Right atrium auricular region (tissue), 2 donors: ENCODE data around the gene RAB36. TPM values are rescaled to one million over a fixed set of nuclear protein-coding genes. Genes with fewer than 3 reads are reported as not detected.

Experiments
- DNase-seq: peaks from one replicate; pipeline ENCODE4 v3.0.0-alpha.2; 2019; ENCODE audit warnings: low spot score
- H3K27ac ChIP-seq, 2 donors: fragments of 200-600 bp; sonication (generic); 1 replicate in 1 of 2; 2 replicates in 1 of 2; pipeline ENCODE4 v1.5.1; 2016 to 2019
- H3K27me3 ChIP-seq, 2 donors: fragments of 200-600 bp; sonication (generic); one replicate each; pipeline versions ENCODE4 v1.5.1 to v1.6.0; 2017 to 2019
- H3K36me3 ChIP-seq: fragments of 200-600 bp; sonication (generic); one replicate; pipeline ENCODE4 v1.5.1; 2016
- H3K4me1 ChIP-seq, 2 donors: fragments of 200-600 bp; sonication (generic); one replicate each; pipeline versions ENCODE4 v1.5.1 to v1.6.0; 2017 to 2019
- H3K4me3 ChIP-seq, 2 donors: fragments of 200-600 bp; sonication (generic); 1 replicate in 1 of 2; 2 replicates in 1 of 2; pipeline ENCODE4 v1.5.1; 2017 to 2019; ENCODE audit warnings: mild to moderate bottlenecking in 1 of 2, moderate library complexity in 1 of 2
- H3K9me3 ChIP-seq, 2 donors: fragments of 200-600 bp; sonication (generic); one replicate each; pipeline ENCODE4 v1.5.1; 2019
- total RNA-seq, 2 donors: library from RNA; depleted of rRNA; stranded (reverse); fragments of >200 nt; gene quantifications; one replicate each; pipeline ENCODE4 v1.1.0, GENCODE V29; 2016
- TF ChIP-seq, protein P1 (sequence below), 2 donors: fragments of 200-600 bp; sonication (generic); IDR thresholded peaks; one replicate each; pipeline ENCODE4 v1.5.1; 2019; ENCODE audit warnings: antibody characterized with exemption in 2 of 2

Gene RAB36
- total RNA-seq, 2 donors from 2014 or later, result 0.59 to 2.0 TPM

DNA sequence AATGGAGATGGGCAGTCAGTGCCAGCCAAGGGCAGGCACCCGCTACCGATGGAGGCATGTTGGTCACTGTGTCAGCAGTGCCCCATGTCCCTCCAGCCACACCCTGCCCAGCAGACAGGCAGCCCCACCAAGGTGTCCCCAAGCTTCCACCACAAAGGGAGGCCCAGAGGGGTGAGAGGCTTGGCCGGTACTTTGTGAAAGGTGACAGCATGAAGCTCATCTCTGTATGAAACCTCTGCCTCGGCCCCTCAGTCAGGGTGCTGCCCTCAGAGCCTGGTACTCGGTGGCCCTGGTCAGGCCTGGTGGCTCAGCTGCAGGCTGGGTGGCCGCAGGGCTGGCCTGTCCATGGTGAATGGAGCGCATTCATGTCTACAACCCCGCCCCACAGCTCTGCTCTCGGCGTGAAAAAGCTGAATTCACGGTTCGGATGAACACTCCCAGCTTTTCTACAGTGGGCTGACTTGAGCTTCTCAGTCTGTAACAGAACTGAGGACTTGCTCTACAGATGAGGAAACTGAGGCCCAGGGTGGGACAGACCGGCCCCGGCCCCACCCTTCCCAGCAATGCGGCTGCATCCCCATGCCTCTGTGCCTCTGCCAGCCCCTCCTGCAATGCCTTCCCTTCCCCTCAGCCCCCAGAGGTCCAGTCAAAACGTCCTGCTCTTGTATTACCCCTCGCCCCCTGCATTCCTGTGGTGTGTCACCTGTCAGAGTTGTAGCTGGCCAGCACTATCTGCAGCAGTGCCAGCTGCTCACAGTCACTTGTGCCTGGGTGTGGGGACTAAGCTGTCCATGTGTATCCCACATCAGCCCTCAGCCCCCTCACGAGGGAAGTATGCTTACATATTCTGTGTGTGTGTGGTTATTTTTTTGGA lies 31.2 kb upstream of the RAB36 start:
- Histone ChIP-seq H3K4me1 (peaks cover 0 to 11% of the 10 kb centered on the region in 2 donors), H3K4me3 (no peak overlapping the region), H3K9me3 (no peaks in the 10 kb centered on the region), H3K27ac (no peak overlapping the region), H3K36me3 (no peaks in the 10 kb centered on the region), H3K27me3 (no peaks in the 10 kb centered on the region)
- TF ChIP-seq, protein P1, sequence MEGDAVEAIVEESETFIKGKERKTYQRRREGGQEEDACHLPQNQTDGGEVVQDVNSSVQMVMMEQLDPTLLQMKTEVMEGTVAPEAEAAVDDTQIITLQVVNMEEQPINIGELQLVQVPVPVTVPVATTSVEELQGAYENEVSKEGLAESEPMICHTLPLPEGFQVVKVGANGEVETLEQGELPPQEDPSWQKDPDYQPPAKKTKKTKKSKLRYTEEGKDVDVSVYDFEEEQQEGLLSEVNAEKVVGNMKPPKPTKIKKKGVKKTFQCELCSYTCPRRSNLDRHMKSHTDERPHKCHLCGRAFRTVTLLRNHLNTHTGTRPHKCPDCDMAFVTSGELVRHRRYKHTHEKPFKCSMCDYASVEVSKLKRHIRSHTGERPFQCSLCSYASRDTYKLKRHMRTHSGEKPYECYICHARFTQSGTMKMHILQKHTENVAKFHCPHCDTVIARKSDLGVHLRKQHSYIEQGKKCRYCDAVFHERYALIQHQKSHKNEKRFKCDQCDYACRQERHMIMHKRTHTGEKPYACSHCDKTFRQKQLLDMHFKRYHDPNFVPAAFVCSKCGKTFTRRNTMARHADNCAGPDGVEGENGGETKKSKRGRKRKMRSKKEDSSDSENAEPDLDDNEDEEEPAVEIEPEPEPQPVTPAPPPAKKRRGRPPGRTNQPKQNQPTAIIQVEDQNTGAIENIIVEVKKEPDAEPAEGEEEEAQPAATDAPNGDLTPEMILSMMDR (IDR thresholded peaks at IDR 0.05), result no peak
- DNase-seq, result no peak

DNA sequence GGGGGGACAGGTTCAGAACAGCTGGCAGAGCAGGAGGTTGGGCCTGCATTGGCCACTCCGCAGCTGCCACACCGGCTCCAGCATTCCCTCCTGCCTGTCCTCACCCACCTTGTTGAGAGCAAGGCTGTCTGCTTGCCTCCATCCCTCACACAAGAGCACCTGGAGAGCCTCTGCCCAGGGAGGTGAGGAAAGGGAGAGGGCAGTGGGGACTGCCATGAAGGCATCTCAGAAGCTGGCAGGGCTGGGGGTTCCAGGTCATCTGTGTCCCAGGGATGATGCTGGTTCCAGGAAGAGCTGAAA lies 30.6 kb upstream of the RAB36 start:
- no peak overlapping the region for H3K27ac ChIP-seq
- H3K9me3 ChIP-seq, result no peaks in the 10 kb centered on the region
- TF ChIP-seq, protein P1 (IDR thresholded peaks at IDR 0.05), result no peak
- H3K4me3 ChIP-seq, result no peak overlapping the region
- H3K36me3 ChIP-seq, result no peaks in the 10 kb centered on the region
- peaks cover 0 to 11% of the 10 kb centered on the region in 2 donors for H3K4me1 ChIP-seq
- no peak for DNase-seq
- H3K27me3 ChIP-seq, result no peaks in the 10 kb centered on the region

DNA sequence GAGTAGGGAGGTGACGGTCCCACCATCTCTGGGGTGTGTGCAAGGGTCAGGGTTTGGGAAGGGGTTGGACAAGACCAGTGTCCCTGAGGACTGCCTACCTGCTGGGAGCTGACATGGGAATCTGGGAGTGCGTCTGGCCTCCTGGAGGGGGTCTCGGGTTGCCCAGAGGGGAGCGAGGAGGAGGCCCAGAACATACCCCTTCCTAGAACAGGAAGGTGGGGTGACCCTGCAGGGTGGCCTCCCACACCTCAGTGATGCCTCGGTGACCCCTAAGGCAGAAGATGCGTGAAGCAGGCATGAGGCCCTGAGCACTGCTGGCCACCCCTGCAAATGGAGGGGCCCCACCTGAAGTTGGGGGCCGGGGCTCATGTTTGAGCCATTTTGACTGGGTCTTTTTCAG lies 29.9 kb upstream of the RAB36 start:
- Histone ChIP-seq H3K4me3 (no peak overlapping the region), H3K27me3 (no peaks in the 10 kb centered on the region), H3K27ac (no peak overlapping the region), H3K4me1 (peaks cover 0 to 11% of the 10 kb centered on the region in 2 donors), H3K9me3 (no peaks in the 10 kb centered on the region), H3K36me3 (no peaks in the 10 kb centered on the region)
- TF ChIP-seq, protein P1 (IDR thresholded peaks at IDR 0.05), result no peak
- DNase-seq, result no peak

DNA sequence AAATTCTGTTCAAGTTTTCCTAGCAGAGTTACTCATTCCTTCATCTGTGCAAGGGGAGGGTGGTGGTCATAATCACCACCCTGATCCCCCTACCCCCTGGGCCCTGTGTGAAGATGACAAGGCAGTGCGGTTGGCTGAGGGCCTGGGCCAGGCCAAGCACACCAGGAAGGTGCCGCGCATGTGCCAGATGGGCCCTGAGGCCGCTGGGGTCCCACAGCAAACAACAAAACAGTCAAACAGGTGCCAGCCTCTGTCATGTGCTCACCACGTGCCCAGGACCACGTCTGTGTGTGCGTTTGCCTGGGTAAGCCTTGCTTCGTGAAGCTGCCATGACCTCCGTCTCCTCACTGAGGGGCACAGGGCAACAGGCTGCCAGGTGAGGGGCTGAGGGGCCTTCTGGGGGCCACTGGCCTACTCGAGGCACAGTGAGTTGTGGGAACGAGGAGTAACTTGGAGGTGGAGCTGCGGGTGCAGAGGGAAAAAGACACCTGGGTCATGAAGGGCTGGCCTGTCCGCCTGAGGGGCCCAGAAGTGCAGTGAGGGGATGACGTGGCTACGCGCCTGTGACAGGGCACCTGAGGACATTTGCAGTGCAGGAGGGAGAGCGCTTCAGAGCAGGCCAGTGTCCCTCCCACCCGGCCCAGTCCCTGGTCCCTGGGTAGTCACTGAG lies 29.3 kb upstream of the RAB36 start:
- TF ChIP-seq, protein P1 (IDR thresholded peaks at IDR 0.05), result no peak
- H3K4me1 ChIP-seq, result peaks cover 0 to 11% of the 10 kb centered on the region in 2 donors

DNA sequence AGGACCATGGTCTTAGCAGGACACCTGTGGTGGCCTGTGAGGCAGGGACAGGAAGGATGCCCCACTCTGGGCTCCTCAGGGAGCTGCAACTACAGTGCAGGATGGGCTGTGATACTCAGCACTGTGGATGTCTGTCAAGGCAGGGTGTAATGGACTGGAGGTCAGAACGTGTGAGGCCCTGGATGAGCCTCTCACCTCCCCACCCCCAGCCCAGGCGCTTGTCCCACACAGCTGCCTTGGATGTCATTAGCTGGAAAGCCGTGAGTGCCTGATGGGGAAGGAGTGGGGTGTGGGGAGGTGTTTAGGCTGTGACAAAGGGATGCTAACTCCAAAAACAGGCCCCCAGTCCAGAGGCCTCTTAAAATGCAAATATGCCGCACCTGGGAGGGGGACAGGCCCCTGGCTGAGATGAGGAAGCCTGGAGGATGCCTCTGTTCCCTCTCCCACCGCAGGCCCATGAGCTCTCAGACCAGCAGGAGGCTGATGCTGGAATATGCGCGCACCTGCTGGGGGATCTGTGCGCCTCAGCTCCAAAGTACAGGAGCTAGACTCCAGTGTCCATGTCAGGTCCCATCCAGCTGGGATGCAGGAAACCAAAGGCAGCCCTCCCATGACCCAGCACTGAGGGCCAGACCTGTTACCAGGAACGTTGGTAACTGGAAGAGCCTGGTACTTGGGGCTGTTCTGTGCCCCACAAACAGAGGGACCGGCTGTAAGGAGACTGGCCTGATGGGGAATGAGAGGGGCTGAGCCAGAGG lies 28.6 kb upstream of the RAB36 start:
- Histone ChIP-seq H3K27ac (no peak overlapping the region), H3K4me3 (no peak overlapping the region), H3K4me1 (peaks cover 0 to 11% of the 10 kb centered on the region in 2 donors), H3K36me3 (no peaks in the 10 kb centered on the region), H3K27me3 (no peaks in the 10 kb centered on the region), H3K9me3 (no peaks in the 10 kb centered on the region)
- TF ChIP-seq, protein P1 (IDR thresholded peaks at IDR 0.05), result no peak
- no peak for DNase-seq

More for the DNA sequence above, 29.3 kb upstream of the RAB36 start:
- H3K36me3 ChIP-seq, result no peaks in the 10 kb centered on the region
- no peaks in the 10 kb centered on the region for H3K27me3 ChIP-seq
- DNase-seq, result no peak
- H3K9me3 ChIP-seq, result no peaks in the 10 kb centered on the region
- no peak overlapping the region for H3K27ac ChIP-seq
- H3K4me3 ChIP-seq, result no peak overlapping the region
